ENCODE measurements around the gene STARD6. TPM values are rescaled to one million over a fixed set of nuclear protein-coding genes. Genes with fewer than 3 reads are reported as not detected.

Gene STARD6
- total RNA-seq (2021), result not detected in 2 replicates
- long read RNA-seq, partial matches to known transcripts, result 0 of 2 reads
- long read RNA-seq, other reads (novel, unspliced or antisense), result 2 of 2 reads

DNA sequence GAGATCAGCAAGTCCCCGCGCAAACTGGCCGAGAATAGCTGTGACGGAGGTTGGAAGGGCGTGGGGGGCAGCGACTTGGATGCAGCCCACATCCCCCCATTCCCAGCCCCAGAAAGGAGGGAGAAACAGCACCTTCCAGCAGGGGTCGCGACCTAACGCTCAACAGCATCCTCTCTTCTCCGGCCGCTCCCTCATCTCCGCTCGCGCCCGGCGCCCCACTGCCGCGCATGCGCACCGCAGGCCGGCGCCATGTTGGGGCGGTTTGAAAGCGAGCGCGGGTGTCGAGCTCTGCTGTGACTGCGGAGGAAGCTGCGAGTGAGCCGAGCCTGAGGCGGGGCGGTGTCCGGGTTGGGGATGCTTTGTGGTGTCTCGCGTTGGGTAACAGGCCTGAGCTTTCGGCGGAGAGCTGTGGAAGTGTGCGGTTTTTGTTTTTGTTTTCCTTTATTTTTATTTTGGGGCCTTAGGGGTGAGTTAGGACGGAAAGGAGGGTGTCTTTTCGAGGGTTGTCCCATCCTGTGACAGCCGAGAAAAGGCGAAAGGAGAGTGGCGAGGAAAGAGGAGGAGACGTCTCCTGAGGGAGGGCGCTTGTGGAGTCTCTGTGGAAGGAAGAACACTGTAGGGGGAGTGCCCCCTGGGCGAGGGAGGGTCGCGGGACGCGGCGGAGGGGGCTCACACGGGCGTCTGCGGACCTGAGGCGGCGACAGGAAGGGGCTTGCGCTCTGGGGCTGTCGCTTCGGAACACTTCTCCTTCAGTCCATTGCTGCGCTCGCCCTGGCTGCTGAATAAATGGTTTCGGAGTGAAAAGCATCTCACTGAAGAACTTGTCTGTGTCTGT is at the start of gene STARD6, which contains the start of gene C18orf54:
Gene STARD6 (minus strand): TSS at position 199 of the 835 bp plus-strand sequence. CDS start 3,285 bp downstream, outside the sequence.
Gene C18orf54 (plus strand): TSS at position 247 of the 835 bp plus-strand sequence. CDS start 2,667 bp downstream, outside the sequence.
- Histone ChIP-seq H3K79me2 (ENCODE audit: insufficient read depth, low read length) (peaks cover 2% of the 10 kb centered on the region; the same call in 1 of the 2 replicates), H3K27ac (ENCODE audit: insufficient read length, low read depth, low read length) (no peak within 1 kb of the TSS), H2BK120ac (ENCODE audit: low read depth, low read length, poor library complexity, severe bottlenecking) (no peak within 1 kb of the TSS), H3K18ac (ENCODE audit: insufficient read length, low read depth, low read length) (peak within 1 kb of the TSS; percentile 44), H2BK20ac (ENCODE audit: low read depth, low read length, poor library complexity, severe bottlenecking) (no peak within 1 kb of the TSS), H2BK12ac (ENCODE audit: insufficient read length, low read depth, low read length) (no peak within 1 kb of the TSS), H3K23me2 (ENCODE audit: insufficient read length, low read depth, low read length, poor library complexity, severe bottlenecking) (peaks cover 11% of the 10 kb centered on the region), H3K56ac (ENCODE audit: insufficient read length, low read depth, low read length) (no peak within 1 kb of the TSS), H3K27me3 (ENCODE audit: insufficient read depth, low read length) (no peaks in the 10 kb centered on the region), H2BK15ac (ENCODE audit: low read depth, low read length) (no peak within 1 kb of the TSS), H2AK5ac (ENCODE audit: insufficient read length, low read length) (no peak within 1 kb of the TSS), H3K4me1 (ENCODE audit: insufficient read depth, low read length) (peaks cover 3% of the 10 kb centered on the region; the same call in 1 of the 2 replicates), H3K23ac (ENCODE audit: insufficient read length, low read depth, low read length) (no peak within 1 kb of the TSS), H3K9ac (ENCODE audit: extremely low read depth, insufficient read length, low read length) (peak within 1 kb of the TSS; percentile 80), H3K9me3 (ENCODE audit: control insufficient read depth, low read depth, low read length) (no peaks in the 10 kb centered on the region), H4K20me1 (ENCODE audit: control insufficient read depth, insufficient read depth, insufficient read length) (no peaks in the 10 kb centered on the region), H3K4me2 (ENCODE audit: insufficient read depth, insufficient read length, low read length) (peak within 1 kb of the TSS; percentile 98), H3K14ac (ENCODE audit: insufficient read depth, low read length) (peak within 1 kb of the TSS; percentile 56; the same call in 1 of the 2 replicates), H3K4ac (ENCODE audit: low read depth, low read length) (no peak within 1 kb of the TSS), H4K5ac (ENCODE audit: insufficient read length, low read depth, low read length) (no peak within 1 kb of the TSS), H2AFZ (ENCODE audit: low read length) (peak within 1 kb of the TSS; percentile 56), H4K91ac (ENCODE audit: insufficient read length, low read depth, low read length) (no peak within 1 kb of the TSS), H3T11ph (ENCODE audit: low read length) (no peak within 1 kb of the TSS), H3K79me1 (ENCODE audit: insufficient read depth, low read depth, low read length, poor library complexity, severe bottlenecking) (no peaks in the 10 kb centered on the region), H2BK5ac (ENCODE audit: insufficient read length, low read length) (no peak within 1 kb of the TSS), H4K8ac (replicated peaks; ENCODE audit: insufficient read length, low read depth, low read length) (no peak within 1 kb of the TSS)
- H3K27me3 Mint-ChIP-seq (ENCODE audit: low read depth), result no peaks in the 10 kb centered on the region; the same call in 1 of the 2 replicates
- peak within 1 kb of the TSS; percentile 93 to 99 (median 96) for H3K27ac Mint-ChIP-seq
- H3K4me1 Mint-ChIP-seq, result peaks cover 23 to 28% of the 10 kb centered on the region in 2 experiments
- DNase-seq, result peak; percentile 94
- no CpG with 5 or more reads among the region's 62 CpGs for WGBS (ENCODE audit: extremely low coverage, insufficient read length, low lambda C conversion rate)
- H3K9me3 Mint-ChIP-seq, result no peaks in the 10 kb centered on the region; a peak in 2 of 5 replicates
- H3K4me3 Mint-ChIP-seq, result peak within 1 kb of the TSS; percentile 99 to 100
- peaks cover 13 to 21% (median 20%) of the 10 kb centered on the region in 3 experiments; a peak in 6 of 7 replicates for H3K36me3 Mint-ChIP-seq (ENCODE audit: insufficient read depth in 1 of 3, low read depth in 3 of 3)
- TF ChIP-seq, protein P1, sequence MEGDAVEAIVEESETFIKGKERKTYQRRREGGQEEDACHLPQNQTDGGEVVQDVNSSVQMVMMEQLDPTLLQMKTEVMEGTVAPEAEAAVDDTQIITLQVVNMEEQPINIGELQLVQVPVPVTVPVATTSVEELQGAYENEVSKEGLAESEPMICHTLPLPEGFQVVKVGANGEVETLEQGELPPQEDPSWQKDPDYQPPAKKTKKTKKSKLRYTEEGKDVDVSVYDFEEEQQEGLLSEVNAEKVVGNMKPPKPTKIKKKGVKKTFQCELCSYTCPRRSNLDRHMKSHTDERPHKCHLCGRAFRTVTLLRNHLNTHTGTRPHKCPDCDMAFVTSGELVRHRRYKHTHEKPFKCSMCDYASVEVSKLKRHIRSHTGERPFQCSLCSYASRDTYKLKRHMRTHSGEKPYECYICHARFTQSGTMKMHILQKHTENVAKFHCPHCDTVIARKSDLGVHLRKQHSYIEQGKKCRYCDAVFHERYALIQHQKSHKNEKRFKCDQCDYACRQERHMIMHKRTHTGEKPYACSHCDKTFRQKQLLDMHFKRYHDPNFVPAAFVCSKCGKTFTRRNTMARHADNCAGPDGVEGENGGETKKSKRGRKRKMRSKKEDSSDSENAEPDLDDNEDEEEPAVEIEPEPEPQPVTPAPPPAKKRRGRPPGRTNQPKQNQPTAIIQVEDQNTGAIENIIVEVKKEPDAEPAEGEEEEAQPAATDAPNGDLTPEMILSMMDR (conservative IDR thresholded peaks at IDR 0.05), result peak; percentile 75

Data from H9 (cell line).